GM12878 (cell line): Measurements from ENCODE around the gene ZNF600. TPM values are rescaled to one million over a fixed set of nuclear protein-coding genes. Genes with fewer than 3 reads are reported as not detected.

Experiments
- ATAC-seq: fragments of 200-7000 bp; cut with Tn5 transposase; 3 replicates; pipeline ENCODE4 v1.9.1; 2020; ENCODE audit warnings: mild to moderate bottlenecking, moderate library complexity
- BruUV-seq: library from RNA; stranded (reverse); fragments of 400-500 nt; replicated peaks from 2 replicates; lab custom pipeline; 2021; lab: Mats Ljungman, UMichigan
- CTCF ChIA-PET: fragments of 300-600 bp; sonication (Branson Sonifier 250); formaldehyde crosslinking; extraction: SDS; loops from one replicate; lab custom pipeline; 2021; ENCODE audit warnings: inconsistent platforms; lab: Yijun Ruan, JAX
- POLR2A ChIA-PET: fragments of 350-600 bp; formaldehyde crosslinking; extraction: SDS; loops from one replicate; lab custom pipeline; 2021; ENCODE audit warnings: inconsistent platforms; lab: Charles Lee
- RAD21 ChIA-PET: fragments of 300-600 bp; sonication (Branson Sonifier 250); formaldehyde crosslinking; loops from one replicate; lab custom pipeline; 2023; ENCODE audit warnings: antibody characterized with exemption; ENCODE audit not compliant: unreplicated experiment; lab: Charles Lee
- SMC1A ChIA-PET: fragments of 300-600 bp; sonication (Branson Sonifier 250); formaldehyde crosslinking; loops from one replicate; lab custom pipeline; 2023; ENCODE audit not compliant: unreplicated experiment, uncharacterized antibody; lab: Charles Lee
- DNase-seq: peaks from one replicate; pipeline ENCODE4 v3.0.0-alpha.2; 2011; ENCODE audit warnings: low read depth, low spot score
- FAIRE-seq: peaks from 3 replicates; lab custom pipeline; 2011; peaks lifted over from hg19 to GRCh38; lab: Jason Lieb, UNC
- H2AFZ ChIP-seq: 2 replicates; pipeline ENCODE4 v1.6.0; 2011; ENCODE audit warnings: low read depth, low read length, control low read depth; ENCODE audit not compliant: control insufficient read depth
- H3K27ac ChIP-seq: 2 replicates; pipeline ENCODE4 v1.5.1; 2011; ENCODE audit warnings: control low read depth; ENCODE audit not compliant: control insufficient read depth, insufficient read depth
- H3K27me3 ChIP-seq, 2 experiments: replicated peaks in 1 of 2; 2 replicates each; pipeline versions ENCODE4 v1.6.0 to v1.6.1; 2011; ENCODE audit warnings: low read length in 1 of 2; ENCODE audit not compliant: control insufficient read depth in 2 of 2, insufficient read depth in 2 of 2
- H3K36me3 ChIP-seq, 2 experiments: 2 replicates each; pipeline ENCODE4 v1.5.1; 2011; ENCODE audit warnings: low read length in 1 of 2; ENCODE audit not compliant: control insufficient read depth in 2 of 2, insufficient read depth in 2 of 2
- H3K4me1 ChIP-seq: 2 replicates; pipeline ENCODE4 v1.6.1; 2011; ENCODE audit warnings: mild to moderate bottlenecking, low read length, moderate library complexity, mixed read lengths; ENCODE audit not compliant: control insufficient read depth, insufficient read depth
- H3K4me2 ChIP-seq: 2 replicates; pipeline ENCODE4 v1.6.0; 2011; ENCODE audit warnings: control low read depth; ENCODE audit not compliant: control insufficient read depth, insufficient read depth
- H3K4me3 ChIP-seq: fragments of 200-600 bp; sonication (generic); 2 replicates; pipeline ENCODE4 v1.5.1; 2016
- H3K79me2 ChIP-seq: 2 replicates; pipeline ENCODE4 v1.6.0; 2011; ENCODE audit warnings: low read length; ENCODE audit not compliant: control insufficient read depth, insufficient read depth
- H3K9ac ChIP-seq: 2 replicates; pipeline ENCODE4 v1.8.0; 2011; ENCODE audit warnings: low read length, control low read depth, mixed read lengths; ENCODE audit not compliant: control insufficient read depth, insufficient read depth
- H3K9me3 ChIP-seq: replicated peaks from 3 replicates; pipeline ENCODE4 v1.5.1; 2011; ENCODE audit warnings: mild to moderate bottlenecking, low read length; ENCODE audit not compliant: control insufficient read depth, insufficient read depth
- H4K20me1 ChIP-seq: 2 replicates; pipeline ENCODE4 v1.6.0; 2011; ENCODE audit not compliant: control insufficient read depth, insufficient read depth
- BCL11A ChIP-seq: IDR thresholded peaks from 2 replicates; pipeline ENCODE4 v1.6.1; 2011; ENCODE audit warnings: low read depth, low read length
- CBX5 ChIP-seq: sonication (generic); IDR thresholded peaks from 2 replicates; pipeline ENCODE4 v1.6.1; 2016; ENCODE audit warnings: low read depth, moderate library complexity, mild to moderate bottlenecking, inconsistent platforms
- GABPA ChIP-seq: IDR thresholded peaks from 2 replicates; pipeline ENCODE4 v1.6.1; 2014; ENCODE audit warnings: antibody characterized with exemption, low read depth, mild to moderate bottlenecking, inconsistent platforms
- MTA3 ChIP-seq: IDR thresholded peaks from 2 replicates; pipeline ENCODE4 v1.6.1; 2012; ENCODE audit warnings: low read length, inconsistent platforms, borderline replicate concordance
- MYB ChIP-seq: fragments of 150-350 bp; IDR thresholded peaks from 2 replicates; pipeline ENCODE4 v1.6.1; 2014; ENCODE audit warnings: mild to moderate bottlenecking, low read depth, low read length, borderline replicate concordance
- MYC ChIP-seq: IDR thresholded peaks from 2 replicates; pipeline ENCODE4 v1.6.1; 2011; ENCODE audit warnings: mild to moderate bottlenecking, low read length, moderate library complexity, inconsistent platforms; ENCODE audit not compliant: insufficient read depth, insufficient replicate concordance, insufficient read length, severe bottlenecking
- NBN ChIP-seq: fragments of 450-650 bp; IDR thresholded peaks from 2 replicates; pipeline ENCODE4 v1.6.1; 2016
- NFXL1 ChIP-seq: fragments of 450-650 bp; IDR thresholded peaks from 2 replicates; pipeline ENCODE4 v1.6.1; 2017; ENCODE audit warnings: antibody characterized with exemption, mild to moderate bottlenecking, borderline replicate concordance
- NR2C2 ChIP-seq: IDR thresholded peaks from 2 replicates; pipeline ENCODE4 v1.6.1; 2011; ENCODE audit warnings: borderline replicate concordance, low read depth; ENCODE audit not compliant: control insufficient read depth, insufficient read length
- RAD51 ChIP-seq: fragments of 450-650 bp; IDR thresholded peaks from 2 replicates; pipeline ENCODE4 v1.6.1; 2016; ENCODE audit warnings: moderate library complexity, mild to moderate bottlenecking, inconsistent platforms
- RELB ChIP-seq: fragments of 450-650 bp; IDR thresholded peaks from 2 replicates; pipeline ENCODE4 v1.6.1; 2017; ENCODE audit warnings: low read depth, mild to moderate bottlenecking, moderate library complexity
- REST ChIP-seq: IDR thresholded peaks from 2 replicates; pipeline ENCODE4 v1.6.1; 2012; ENCODE audit warnings: mild to moderate bottlenecking, low read depth, low read length
- TARDBP ChIP-seq: IDR thresholded peaks from 2 replicates; pipeline ENCODE4 v1.6.1; 2016; ENCODE audit warnings: borderline replicate concordance
- TBL1XR1 ChIP-seq: IDR thresholded peaks from 2 replicates; pipeline ENCODE4 v1.6.1; 2012; ENCODE audit warnings: low read depth, low read length, improper control_type of control experiment
- WRNIP1 ChIP-seq: IDR thresholded peaks from 2 replicates; pipeline ENCODE4 v1.6.1; 2011; ENCODE audit warnings: low read depth, low read length, improper control_type of control experiment, borderline replicate concordance
- ZBTB4 ChIP-seq: fragments of 450-650 bp; formaldehyde crosslinking; IDR thresholded peaks from 2 replicates; pipeline ENCODE4 v1.4.0; 2022; ENCODE audit warnings: mild to moderate bottlenecking, moderate library complexity
- WGBS: methylation state at CpG from one replicate; pipeline ENCODE4 v1.1.6; 2016; ENCODE audit warnings: low lambda C conversion rate; ENCODE audit not compliant: insufficient replicate concordance, insufficient coverage; ENCODE audit errors: missing lambda C conversion rate; 5-methylcytosine and 5-hydroxymethylcytosine counted together
- in situ Hi-C: fragments of 300-500 bp; cut with MboI; formaldehyde crosslinking; loops from 9 replicates; pipeline ENCODE4 v1.14.3; 2018; ENCODE audit warnings: mixed read lengths
- intact Hi-C: fragments of 100-400 bp; cut with micrococcal nuclease; formaldehyde crosslinking; loops from one replicate; pipeline ENCODE4 v1.14.2; 2022; ENCODE audit not compliant: unreplicated experiment
- polyA plus RNA-seq, 11 experiments: library from polyadenylated mRNA; depleted of rRNA in 4 of 11; unstranded in 6 of 11; stranded (reverse) in 5 of 11; fragments of >200 nt; fragmentation: Nextera tagmentation in 4 of 11; fragmentation: Illumina TruSeq in 1 of 11; extraction: Ambion mirVana in 4 of 11; extraction: Trizol in 1 of 11; gene quantifications; 1 replicate in 1 of 11; 2 replicates in 10 of 11; pipeline versions ENCODE4 v1.2.1 to v1.2.3, GENCODE V29; 2011 to 2016; ENCODE audit warnings: inconsistent platforms in 2 of 11, missing spikeins in 2 of 11, low read depth in 1 of 11
- total RNA-seq, 4 experiments: library from RNA; depleted of rRNA in 3 of 4; stranded (reverse); fragments of >200 nt in 3 of 4; fragmentation: Illumina TruSeq in 1 of 4; extraction: Trizol in 1 of 4; gene quantifications; 2 replicates each; pipeline versions ENCODE4 v1.2.1 to v1.2.3, GENCODE V29; 2013 to 2021

ZNF600 gene
- total and polyA plus RNA-seq, 10 of the 15 experiments (the other 5 are each of a cell fraction or from before 2014, with no cell fraction given), result 9.5 to 25.6 (median 11.9) TPM

GRCh38 chr19:52716522-52716921, 70.1 kb downstream of the ZNF600 start:
- no TSS peak for BruUV-seq
- RAD21 ChIA-PET, result interaction anchor here (1.0 to 1.5 kb wide), 2 partner anchors 27 to 174 kb away, joined by 3 read pairs; no protein-coding TSS in a partner anchor
- intact Hi-C loops (no loop called here), in situ Hi-C loops (no loop called here)
- Histone ChIP-seq H3K36me3 (peaks cover 0 to 3% of the 10 kb centered on the region in 2 experiments; a peak in 2 of 4 replicates), H3K27me3 (no peaks in the 10 kb centered on the region), H3K4me1 (no peaks in the 10 kb centered on the region), H3K9me3 (peaks cover 2% of the 10 kb centered on the region; the same call in 1 of the 3 replicates), H3K4me3 (no peak overlapping the region), H3K79me2 (no peaks in the 10 kb centered on the region), H3K9ac (no peak overlapping the region), H4K20me1 (no peaks in the 10 kb centered on the region), H3K27ac (no peak overlapping the region), H2AFZ (no peak overlapping the region), H3K4me2 (no peak overlapping the region)
- no peak for DNase-seq
- POLR2A ChIA-PET, result interaction anchor here (1.2 kb wide), 1 partner anchor 28 kb away, joined by 3 read pairs; no protein-coding TSS in a partner anchor
- SMC1A ChIA-PET, result interaction anchor here (1.9 kb wide), 1 partner anchor 24 kb away, joined by 8 read pairs; no protein-coding TSS in a partner anchor
- CTCF ChIA-PET, result interaction anchor here (0.6 kb wide), 2 partner anchors 11 to 35 kb away, joined by 3 read pairs; no protein-coding TSS in a partner anchor
- FAIRE-seq, result no peak
- WGBS, result 100% methylated on average over 1 of the region's 1 CpG
- ATAC-seq, result no peak
- no peak for TF ChIP-seq RELB
- no peak for TF ChIP-seq WRNIP1
- no peak for TF ChIP-seq MTA3
- TF ChIP-seq TARDBP, result no peak
- no peak for TF ChIP-seq TBL1XR1
- TF ChIP-seq MYC, result no peak
- no peak for TF ChIP-seq CBX5
- TF ChIP-seq RAD51, result no peak
- TF ChIP-seq NFXL1, result no peak
- no peak for TF ChIP-seq NR2C2
- no peak for TF ChIP-seq ZBTB4 (CRISPR knock-in tag)
- no peak for TF ChIP-seq REST
- TF ChIP-seq NBN, result no peak
- no peak for TF ChIP-seq GABPA
- TF ChIP-seq BCL11A, result no peak
- no peak for TF ChIP-seq MYB
